K562 (cell line): ENCODE results near the gene TAF8. TPM values are rescaled to one million over a fixed set of nuclear protein-coding genes. Genes with fewer than 3 reads are reported as not detected.

ENCODE experiments used
- BCOR ChIP-seq: fragments of 450-650 bp; IDR thresholded peaks from 2 replicates; pipeline ENCODE4 v1.6.1; 2016
- ESRRA ChIP-seq: fragments of 450-650 bp; IDR thresholded peaks from 2 replicates; pipeline ENCODE4 v1.6.1; 2014; ENCODE audit warnings: low read depth, mild to moderate bottlenecking, moderate library complexity, borderline replicate concordance
- ETS2 ChIP-seq: IDR thresholded peaks from 2 replicates; pipeline ENCODE4 v1.6.1; 2016; ENCODE audit warnings: borderline replicate concordance, missing genetic modification characterization, mild to moderate bottlenecking, moderate library complexity, missing compliant biosample characterization; ENCODE audit not compliant: poor library complexity, severe bottlenecking
- FOXM1 ChIP-seq, 2 experiments: fragments of 450-650 bp in 1 of 2; sonication (generic) in 1 of 2; formaldehyde crosslinking in 1 of 2; IDR thresholded peaks; 2 replicates each; pipeline versions ENCODE4 v1.6.1 to v1.9.0; 2017 to 2022; ENCODE audit warnings: low read depth in 2 of 2, mild to moderate bottlenecking in 2 of 2, missing genetic modification reagents in 1 of 2, moderate library complexity in 1 of 2
- HMGXB4 ChIP-seq: sonication (generic); formaldehyde crosslinking; IDR thresholded peaks from 2 replicates; pipeline ENCODE4 v1.8.1; 2023; ENCODE audit warnings: mild to moderate bottlenecking, missing genetic modification reagents
- RBM25 ChIP-seq: fragments of 200-400 bp; formaldehyde crosslinking; IDR thresholded peaks from 2 replicates; pipeline ENCODE4 v1.6.1; 2018; ENCODE audit warnings: low read length, low read depth, moderate library complexity; ENCODE audit not compliant: severe bottlenecking
- RCOR1 ChIP-seq, 2 experiments: IDR thresholded peaks; 2 replicates each; pipeline ENCODE4 v1.6.1; 2012; ENCODE audit warnings: low read depth in 2 of 2, low read length in 2 of 2, borderline replicate concordance in 1 of 2, improper control_type of control experiment in 1 of 2
- STAT5B ChIP-seq: fragments of 250-450 bp; sonication (Bioruptor Pico); IDR thresholded peaks from 2 replicates; pipeline ENCODE4 v1.8.0; 2021; ENCODE audit warnings: mild to moderate bottlenecking, inconsistent platforms
- TAF7 ChIP-seq: fragments of 450-650 bp; IDR thresholded peaks from 2 replicates; pipeline ENCODE4 v1.6.1; 2016; ENCODE audit warnings: missing genetic modification characterization, missing compliant biosample characterization
- VEZF1 ChIP-seq: fragments of 200-800 bp; sonication (Bioruptor generic); IDR thresholded peaks from 2 replicates; pipeline ENCODE4 v1.6.1; 2017; ENCODE audit warnings: missing genetic modification characterization, missing compliant biosample characterization
- ZNF121 ChIP-seq: sonication (generic); formaldehyde crosslinking; conservative IDR thresholded peaks from 2 replicates; pipeline ENCODE4 v1.8.0; 2022; ENCODE audit warnings: missing genetic modification reagents
- ZNF639 ChIP-seq, 2 experiments: fragments of 200-800 bp in 1 of 2; sonication (Bioruptor generic) in 1 of 2; sonication (generic) in 1 of 2; formaldehyde crosslinking in 1 of 2; IDR thresholded peaks in 1 of 2; conservative IDR thresholded peaks in 1 of 2; 2 replicates each; pipeline versions ENCODE4 v1.5.0 to v1.6.1; 2016 to 2020; ENCODE audit warnings: missing compliant biosample characterization in 1 of 2, missing genetic modification characterization in 1 of 2, missing genetic modification reagents in 1 of 2
- polyA plus RNA-seq, 8 experiments: library from polyadenylated mRNA; depleted of rRNA in 4 of 8; stranded (reverse) in 5 of 8; unstranded in 3 of 8; fragments of >200 nt; fragmentation: Nextera tagmentation in 2 of 8; fragmentation: Illumina TruSeq in 1 of 8; extraction: Ambion mirVana in 2 of 8; extraction: Trizol in 1 of 8; gene quantifications; 2 replicates each; pipeline versions ENCODE4 v1.2.1 to v1.2.3, GENCODE V29; 2011 to 2014; ENCODE audit warnings: inconsistent platforms in 1 of 8, missing spikeins in 1 of 8
- total RNA-seq, 7 experiments: library from RNA; depleted of rRNA in 6 of 7; stranded (reverse); fragments of >200 nt in 6 of 7; fragmentation: Illumina TruSeq in 2 of 7; extraction: Trizol in 2 of 7; gene quantifications; 2 replicates each; pipeline versions ENCODE4 v1.2.1 to v1.2.3, GENCODE V29; 2011 to 2021; ENCODE audit warnings: low replicate concordance in 1 of 7

TAF8 gene
- total and polyA plus RNA-seq, 9 of the 15 experiments (the other 6 are each of a cell fraction or from before 2014, with no cell fraction given): 29.4 to 84.0 (median 52.6) TPM

- TF ChIP-seq ESRRA: 0 out of 2 replicates have a peak, but pooled peaks have one; percentile 20
- no peak for TF ChIP-seq STAT5B (CRISPR knock-in tag)
- TF ChIP-seq ZNF639 (CRISPR knock-in tag; conservative IDR thresholded peaks at IDR 0.05 in 1 of 2, IDR thresholded peaks at IDR 0.05 in 1 of 2): no peak
- TF ChIP-seq ETS2: no peak
- no peak for TF ChIP-seq FOXM1 (IDR thresholded peaks at IDR 0.05; ENCODE audit: low read depth)
- no peak for TF ChIP-seq FOXM1 (CRISPR knock-in tag; IDR thresholded peaks at IDR 0.05; ENCODE audit: low read depth)
- TF ChIP-seq VEZF1 (CRISPR knock-in tag): no peak
- peak; percentile 52 for TF ChIP-seq ZNF121
- TF ChIP-seq RBM25: peak; percentile 79
- no peak for TF ChIP-seq TAF7
- TF ChIP-seq HMGXB4 (CRISPR knock-in tag): no peak
- TF ChIP-seq BCOR: peak; percentile 78
- TF ChIP-seq RCOR1 (IDR thresholded peaks at IDR 0.05; ENCODE audit: borderline replicate concordance in 1 of 2, low read depth in 2 of 2, low read length in 2 of 2): peak in 1 of 2 experiments; percentile 37; a peak in 1 of 4 replicates
These were observed 70.9 kb downstream of the TAF8 start (continued) for GRCh38 chr6:42120895-42121865.
